ENCODE results near the gene TOR1A.
"Not testable (repeated sequence)": the region's sequence is repeated elsewhere in the genome, so short reads cannot be mapped to it uniquely, and the experiment has no call there.

The TOR1A gene

GRCh38 chr9:129781981-129782380 is 42.0 kb downstream of the TOR1A start:
- no peak for DNase-seq (ENCODE audit: low read depth)

DNA sequence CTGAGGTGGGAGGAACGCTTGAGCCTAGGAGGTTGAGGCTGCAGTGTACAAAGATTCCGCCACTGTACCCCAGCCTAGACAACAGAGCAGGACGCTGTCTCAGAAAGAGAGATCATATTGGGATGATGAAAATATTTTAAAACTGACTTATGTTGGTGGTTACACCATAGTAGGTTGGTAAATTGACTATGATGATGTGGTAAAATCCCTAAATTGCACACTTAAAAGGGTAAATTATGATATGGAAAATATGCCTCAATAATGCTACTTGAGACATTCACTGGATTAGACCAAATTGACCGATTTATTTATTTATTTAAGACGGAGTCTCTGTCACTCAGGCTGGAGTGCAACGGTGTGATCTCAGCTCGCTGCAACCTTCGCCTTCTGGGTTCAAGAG is 42.8 kb downstream of the TOR1A start:
- DNase-seq (ENCODE audit: low read depth), result no peak

DNA sequence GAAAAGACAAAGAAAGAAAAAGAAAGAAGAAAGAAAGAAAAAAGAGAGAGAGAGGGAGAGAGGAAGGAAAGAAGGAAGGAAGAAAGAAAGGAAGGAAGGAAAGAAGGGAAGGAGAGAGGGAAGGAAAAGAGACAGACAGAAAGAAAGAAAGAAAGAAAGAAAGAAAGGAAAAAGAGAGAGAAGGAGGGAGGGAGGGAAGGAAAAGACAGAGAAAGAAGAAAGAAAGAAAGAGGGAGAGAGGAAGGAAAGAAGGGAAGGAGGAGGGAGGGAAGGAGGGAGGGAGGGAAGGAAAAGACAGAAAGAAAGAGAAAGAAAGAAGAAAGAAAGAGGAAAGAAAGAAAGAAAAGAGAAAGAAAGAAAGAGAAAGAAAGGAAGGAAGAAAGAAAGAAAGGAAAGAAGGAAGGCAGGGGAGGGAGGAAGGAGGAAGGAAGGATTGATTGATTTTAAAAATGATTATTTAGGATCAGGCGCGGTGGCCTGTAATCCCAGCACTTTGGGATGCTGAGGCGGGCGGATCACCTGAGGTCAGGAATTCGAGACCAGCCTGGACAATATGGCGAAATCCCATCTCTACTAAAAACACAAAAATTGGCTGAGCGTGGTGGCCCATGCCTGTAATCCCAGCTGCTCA is 44.3 kb downstream of the TOR1A start:
- DNase-seq (ENCODE audit: low read depth), result no peak

DNA sequence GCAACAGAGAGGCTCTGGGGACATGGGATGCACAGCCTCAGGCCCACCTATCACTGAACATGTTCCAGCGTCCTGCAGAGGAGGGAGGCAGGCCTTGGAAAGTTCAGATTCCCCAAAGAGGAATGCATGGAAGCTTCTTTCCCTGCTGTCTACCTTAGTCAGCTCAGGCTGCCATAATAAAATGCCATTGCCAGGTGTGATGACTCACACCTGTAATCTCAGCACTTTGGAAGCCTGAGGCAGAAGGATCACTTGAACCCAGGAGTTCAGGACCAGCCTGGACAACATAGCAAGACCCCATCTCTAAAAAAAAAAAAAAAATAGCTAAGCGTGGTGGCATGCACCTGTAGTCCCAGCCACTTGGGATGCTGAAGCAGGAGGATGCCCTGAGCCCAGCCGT is 45.5 kb downstream of the TOR1A start:
- DNase-seq (ENCODE audit: low read depth), result no peak

GRCh38 chr9:129777769-129778130 is 46.2 kb downstream of the TOR1A start:
- no peak for DNase-seq (ENCODE audit: low read depth)

GRCh38 chr9:129776938-129777768 is 46.8 kb downstream of the TOR1A start:
- peak; percentile 97 for DNase-seq (ENCODE audit: low read depth)

- no peak for DNase-seq (ENCODE audit: low read depth)
Observed at GRCh38 chr9:129776566-129776937, 47.4 kb downstream of the TOR1A start.

- not testable (repeated sequence) for DNase-seq (ENCODE audit: low read depth)
Observed at GRCh38 chr9:129776096-129776495, 47.8 kb downstream of the TOR1A start.

GRCh38 chr9:129775448-129775798 is 48.5 kb downstream of the TOR1A start:
- DNase-seq (ENCODE audit: low read depth), result no peak

- DNase-seq (ENCODE audit: low read depth), result no peak
Observed at GRCh38 chr9:129774791-129775447, 49.0 kb downstream of the TOR1A start.

DNA sequence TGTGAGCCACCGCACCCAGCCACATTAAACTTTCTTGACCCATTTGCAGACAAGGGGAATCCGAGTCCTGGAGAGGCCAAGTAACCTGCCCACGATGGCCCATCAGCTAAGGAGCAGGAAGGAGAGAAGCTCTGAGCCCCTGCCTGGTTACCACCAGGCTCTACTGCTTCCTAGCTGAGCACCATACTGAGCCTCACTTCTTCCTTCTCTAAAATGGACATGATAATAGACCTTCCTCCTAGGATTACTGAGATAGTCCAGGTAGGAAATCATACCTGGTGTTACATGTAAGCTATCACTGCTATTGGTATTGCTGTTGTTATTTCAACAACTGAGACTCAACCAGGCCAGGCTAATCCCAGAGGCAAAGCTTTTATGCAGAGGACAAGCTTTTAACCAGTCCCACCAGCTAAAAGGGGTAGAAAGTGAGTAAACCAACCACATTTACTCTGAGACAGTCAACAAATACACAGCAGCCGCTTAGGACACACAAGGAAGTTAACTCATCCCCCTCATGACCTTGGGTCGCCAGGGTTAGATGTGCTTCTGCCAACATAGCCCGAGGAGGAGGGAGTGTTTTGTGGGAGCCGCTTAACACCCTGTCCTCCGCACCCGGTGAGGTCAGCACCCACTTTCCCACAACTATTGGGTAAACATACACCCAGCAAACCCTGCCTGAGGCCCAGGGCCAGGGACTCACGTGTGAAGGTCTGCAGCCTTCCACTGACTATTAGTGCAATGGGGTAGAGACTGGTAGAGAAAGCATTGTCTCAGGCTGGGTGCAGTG is 50.5 kb downstream of the TOR1A start:
- peak; percentile 44 for DNase-seq (ENCODE audit: low read depth)

DNA sequence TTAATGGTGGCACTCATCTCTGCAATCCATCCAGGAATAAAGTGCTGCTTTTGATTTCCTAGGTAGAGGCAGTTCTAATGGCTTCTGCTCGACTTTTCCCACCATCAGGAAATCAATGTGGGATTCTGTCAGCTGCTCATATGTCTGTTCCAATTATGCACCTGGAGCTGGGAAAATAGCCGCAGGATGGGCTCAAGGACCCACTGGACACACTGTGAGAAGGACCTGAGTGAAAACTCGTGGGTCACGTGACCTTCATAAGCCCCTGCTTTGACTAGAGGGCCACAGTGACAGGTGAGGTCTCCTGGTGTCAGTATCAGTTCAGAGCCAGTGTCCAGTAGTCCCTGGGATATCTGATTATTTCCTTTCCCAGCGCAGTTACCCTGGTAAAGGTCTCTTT is 53.2 kb downstream of the TOR1A start:
- no peak for DNase-seq (ENCODE audit: low read depth)

DNA sequence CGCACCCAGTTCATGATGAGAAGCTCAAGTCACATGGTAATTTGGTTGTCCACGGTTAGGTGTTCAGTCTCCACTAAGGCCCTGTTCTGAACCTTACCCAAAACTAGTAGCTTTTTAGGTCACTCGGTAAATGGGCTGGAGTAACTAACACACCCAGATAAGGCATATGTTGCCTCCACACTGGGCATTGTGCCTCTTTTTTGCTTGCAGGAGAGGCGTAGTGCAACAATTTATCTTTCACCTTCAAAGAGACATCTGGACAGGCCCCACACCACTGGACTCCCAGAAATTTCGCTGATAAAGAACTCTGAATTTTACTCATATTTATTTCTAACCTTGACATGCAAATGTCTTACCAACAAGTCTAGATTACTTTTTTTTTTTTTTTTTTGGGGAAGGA is 54.3 kb downstream of the TOR1A start:
- DNase-seq (ENCODE audit: low read depth), result no peak

- no peak for DNase-seq (ENCODE audit: low read depth)
Observed at GRCh38 chr9:129768486-129768885, 55.5 kb downstream of the TOR1A start.

GRCh38 chr9:129765764-129766317 is 58.1 kb downstream of the TOR1A start:
- no peak for DNase-seq (ENCODE audit: low read depth)

- peak; percentile 60 for DNase-seq (ENCODE audit: low read depth)
Observed at GRCh38 chr9:129762985-129763926, 60.7 kb downstream of the TOR1A start.
